GM18502 (cell line): ENCODE data around the gene TAGLN3.

Source experiments
- ATAC-seq: cut with Tn5 transposase; IDR thresholded peaks from one replicate; pipeline ENCODE4 v1.9.1; 2021; ENCODE audit warnings: mild to moderate bottlenecking; ENCODE audit not compliant: unreplicated experiment, poor library complexity

TAGLN3 gene

DNA sequence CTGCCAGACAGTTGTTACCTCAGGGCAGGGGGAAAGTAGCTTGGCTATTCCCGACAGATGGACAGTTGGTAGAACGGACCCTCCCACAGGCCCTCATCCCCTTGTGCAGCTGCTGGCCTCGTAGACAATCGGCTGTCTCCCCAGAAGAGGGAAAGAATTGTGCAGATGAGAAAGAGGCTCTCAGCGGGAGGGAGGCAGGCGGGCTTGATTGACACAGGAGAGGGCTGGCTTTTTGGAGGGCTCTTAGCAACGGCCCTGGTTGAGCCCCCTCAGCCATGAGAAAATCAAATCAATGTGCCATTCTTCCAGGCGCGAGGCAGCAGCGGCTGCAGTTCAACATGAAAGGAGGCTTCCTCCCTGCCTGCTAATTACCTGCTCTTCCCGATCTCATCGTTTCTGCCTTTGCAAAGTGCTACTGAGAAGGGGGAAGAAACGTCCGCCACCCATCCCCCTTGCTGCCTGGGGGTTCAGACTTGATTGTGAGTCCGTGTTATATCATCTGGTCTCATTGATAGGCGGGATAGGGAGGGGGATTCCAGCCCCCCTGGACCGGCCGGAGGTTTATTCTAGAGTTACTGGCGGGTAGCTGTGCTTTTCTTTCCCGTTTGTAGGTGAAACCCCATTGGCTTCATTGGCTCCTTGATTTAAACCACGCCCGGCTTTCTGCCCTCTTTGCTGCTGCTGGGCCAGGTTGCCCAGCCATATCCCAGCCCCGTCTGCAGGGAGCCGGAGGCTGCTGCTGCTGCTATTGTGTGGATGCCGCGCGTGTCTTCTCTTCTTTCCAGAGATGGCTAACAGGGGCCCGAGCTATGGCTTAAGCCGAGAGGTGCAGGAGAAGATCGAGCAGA lies at the start of gene TAGLN3:
TSS of gene TAGLN3 (plus strand) at position 287 of the 848 bp plus-strand sequence. CDS start at position 788, 501 bp downstream.
- peak; percentile 71 for ATAC-seq

DNA sequence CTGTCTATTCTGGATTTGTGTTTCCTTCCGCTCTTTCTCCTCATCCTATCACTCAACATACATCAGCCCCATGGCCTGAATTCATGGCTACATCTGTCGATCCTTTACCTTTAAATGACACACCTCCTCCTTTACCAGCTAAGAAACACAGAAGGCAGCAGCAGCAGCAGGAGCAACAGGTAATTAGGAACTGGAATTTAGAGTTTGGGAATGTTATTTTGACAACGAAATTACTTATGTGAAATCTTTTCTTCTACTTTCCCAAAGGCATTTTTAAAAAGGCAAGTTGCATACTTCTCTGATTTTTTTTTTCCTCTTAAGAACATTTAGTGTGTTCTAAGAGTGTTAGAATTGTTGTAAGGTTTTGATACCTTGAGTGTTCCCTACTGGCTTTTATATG lies 49.0 kb upstream of the TAGLN3 start:
- ATAC-seq: no peak

- ATAC-seq: no peak
Measured at GRCh38 chr3:111951032-111951431, 47.7 kb upstream of the TAGLN3 start.

DNA sequence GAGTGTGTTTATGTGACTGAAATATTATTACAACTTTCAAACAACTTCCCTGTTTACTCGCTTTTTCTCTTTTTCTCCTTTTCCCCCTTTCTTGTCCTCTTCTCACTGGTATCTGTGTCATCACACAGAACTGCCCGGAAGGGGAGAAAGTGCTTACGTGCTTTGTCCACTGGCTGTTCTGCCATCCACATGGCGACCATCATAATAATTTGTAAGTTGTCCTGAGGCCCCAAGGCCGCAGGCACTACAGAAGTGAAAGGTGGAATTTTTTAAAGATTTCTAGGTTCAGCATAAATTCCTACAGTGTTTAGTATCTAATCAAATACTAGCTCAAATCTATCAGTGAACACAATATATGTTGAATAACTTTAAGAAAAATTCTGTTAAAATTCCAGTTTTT lies 46.6 kb upstream of the TAGLN3 start:
- ATAC-seq: no peak

GRCh38 chr3:111952866-111953450 lies 45.8 kb upstream of the TAGLN3 start:
- no peak for ATAC-seq

GRCh38 chr3:111954228-111954990 lies 44.3 kb upstream of the TAGLN3 start:
- ATAC-seq: no peak

GRCh38 chr3:111955876-111956275 lies 42.8 kb upstream of the TAGLN3 start:
- ATAC-seq: no peak

DNA sequence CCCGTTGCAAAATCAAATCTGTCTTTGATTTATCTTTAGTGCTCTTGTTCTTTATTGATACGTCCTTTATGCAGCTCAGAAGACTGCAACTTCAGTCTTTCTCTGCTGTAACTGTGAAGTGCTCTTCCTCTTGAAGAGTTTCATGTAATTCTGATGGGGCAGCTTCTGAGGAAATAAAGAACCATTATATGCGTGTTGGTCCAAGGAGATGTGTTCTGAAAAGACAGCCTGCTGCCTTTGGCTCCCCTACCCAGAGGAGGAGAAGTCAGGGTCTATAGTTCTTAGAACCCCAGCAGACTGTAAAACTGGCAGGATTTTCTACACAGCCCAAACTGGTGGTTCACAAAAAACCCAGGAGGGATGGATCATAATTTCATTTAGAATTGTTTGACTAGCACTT lies 42.3 kb upstream of the TAGLN3 start:
- ATAC-seq: no peak

GRCh38 chr3:111956995-111957734 lies 41.6 kb upstream of the TAGLN3 start:
- ATAC-seq: no peak

GRCh38 chr3:111961461-111962164 lies 37.1 kb upstream of the TAGLN3 start:
- no peak for ATAC-seq

DNA sequence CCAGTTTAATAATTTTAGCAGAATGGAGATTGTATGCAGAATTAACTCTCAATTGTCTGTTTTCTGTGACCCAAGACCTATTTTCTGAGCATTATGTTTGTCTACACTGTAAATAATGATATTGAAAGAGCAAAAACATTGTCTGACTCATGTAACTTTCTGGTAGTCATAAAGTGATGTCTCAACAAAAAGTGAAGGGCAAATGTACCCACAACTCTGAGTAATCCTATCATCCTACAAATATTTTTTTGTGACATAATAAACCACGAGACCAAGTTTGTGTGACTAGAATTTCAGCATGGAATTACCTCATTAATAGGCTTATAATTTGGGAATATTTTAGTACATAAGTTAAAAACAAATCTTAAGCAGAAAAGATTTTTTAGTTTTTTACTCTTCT lies 35.3 kb upstream of the TAGLN3 start:
- ATAC-seq: no peak

GRCh38 chr3:111965484-111965883 lies 33.2 kb upstream of the TAGLN3 start:
- ATAC-seq: no peak

DNA sequence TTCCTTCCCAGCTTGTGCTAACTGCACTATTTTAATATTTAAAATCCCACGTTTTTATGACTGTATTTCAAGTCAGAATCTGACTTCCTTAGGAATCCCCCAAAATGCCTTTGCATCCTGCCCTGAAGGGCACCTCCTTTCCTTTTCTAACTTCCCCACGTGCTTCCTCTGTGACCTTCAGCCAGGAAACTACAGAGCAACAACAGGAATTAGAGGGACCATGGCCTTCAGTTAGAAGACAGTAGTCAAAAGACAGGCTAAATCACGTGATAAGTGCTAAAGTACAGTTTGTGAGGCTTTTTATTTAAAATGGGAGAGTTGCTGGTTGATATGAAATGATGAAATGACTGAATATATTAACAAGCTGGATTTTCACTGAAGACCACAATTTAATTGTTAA lies 31.7 kb upstream of the TAGLN3 start:
- no peak for ATAC-seq

DNA sequence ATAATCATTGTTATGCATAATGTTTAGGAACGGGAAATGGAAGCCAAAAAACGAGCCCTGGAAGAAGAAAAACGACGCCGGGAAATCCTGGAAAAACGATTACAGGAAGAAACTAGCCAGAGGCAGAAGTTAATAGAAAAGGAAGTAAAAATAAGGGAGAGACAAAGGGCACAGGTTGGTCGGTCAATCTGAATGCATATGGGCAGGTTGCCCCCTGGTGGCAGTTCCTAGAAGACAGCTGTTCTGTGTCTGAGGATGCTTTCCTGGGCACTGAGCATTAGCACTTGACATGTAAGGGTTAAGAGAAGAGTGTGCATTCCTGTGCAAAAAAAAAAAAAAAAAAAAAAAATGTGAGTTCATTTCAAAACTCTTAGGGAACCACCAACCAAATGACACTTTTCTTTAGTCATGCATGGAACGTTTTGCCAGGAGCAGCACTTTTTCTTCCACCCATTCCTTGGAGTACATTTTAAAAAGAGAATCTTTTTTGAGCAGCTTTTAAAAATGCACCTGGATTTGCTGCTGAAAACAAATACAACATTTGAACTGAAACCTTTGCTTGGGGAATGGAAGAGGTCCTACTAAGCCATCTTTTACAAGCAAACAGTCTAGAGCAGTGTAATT lies 31.0 kb upstream of the TAGLN3 start:
- ATAC-seq: peak; percentile 96

GRCh38 chr3:111968319-111969054 lies 30.2 kb upstream of the TAGLN3 start:
- no peak for ATAC-seq

DNA sequence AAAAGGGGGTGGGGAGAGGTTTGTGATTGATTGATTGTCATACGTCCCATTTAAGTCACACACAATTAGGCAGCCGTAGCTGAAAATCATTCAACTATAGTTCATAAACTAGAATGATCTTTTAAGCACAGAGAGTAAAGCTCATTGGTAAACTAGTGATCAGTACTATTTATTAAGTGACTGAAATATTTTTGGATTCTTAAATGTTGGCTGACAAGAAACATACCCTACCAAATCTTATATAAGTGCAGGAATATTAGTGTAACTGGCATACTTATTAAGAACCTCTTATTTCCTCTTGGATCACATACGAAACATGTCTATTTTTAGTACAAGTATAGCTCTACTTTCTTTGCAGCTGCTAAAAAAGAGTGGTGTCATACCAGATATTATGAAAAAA lies 28.3 kb upstream of the TAGLN3 start:
- ATAC-seq: no peak

- ATAC-seq: no peak
Measured at GRCh38 chr3:111971533-111972130, 27.1 kb upstream of the TAGLN3 start.

- no peak for ATAC-seq
Measured at GRCh38 chr3:111972891-111973290, 25.8 kb upstream of the TAGLN3 start.
